ENCODE results near the gene GLIS1. TPM values are rescaled to one million over a fixed set of nuclear protein-coding genes. Genes with fewer than 3 reads are reported as not detected.

GLIS1 gene
- total and polyA plus RNA-seq, 2 experiments from 2014 or later, result 0.13 to 1.3 TPM

DNA sequence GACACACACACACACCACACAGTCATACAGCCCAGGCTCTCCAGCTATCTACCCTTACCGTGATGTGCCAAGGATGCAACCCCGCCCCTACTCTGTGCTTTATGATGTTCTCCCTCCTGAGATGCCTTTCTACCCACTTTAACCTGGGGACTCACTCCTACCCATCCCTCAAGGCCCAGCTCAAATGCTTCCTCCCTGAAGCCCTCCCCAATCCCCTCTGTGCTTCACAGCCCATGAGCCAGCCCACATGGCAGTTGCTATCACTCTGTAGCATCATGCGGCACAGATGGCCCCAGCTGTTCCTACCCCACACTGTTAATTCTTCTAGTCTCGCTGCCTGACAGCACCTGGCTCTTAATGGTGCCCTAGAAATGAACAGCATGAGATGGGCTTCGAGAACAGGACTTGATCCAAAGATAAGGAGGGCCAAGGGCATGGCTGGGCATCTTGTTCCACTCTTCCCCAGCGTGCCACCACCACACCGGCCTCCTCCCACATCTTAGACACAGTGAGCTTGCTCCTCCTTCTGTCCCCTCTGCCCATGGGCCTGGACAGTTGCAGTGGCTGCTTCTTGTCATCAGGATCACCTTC, 109.8 kb downstream of the GLIS1 start:
- Histone ChIP-seq H3K27ac (no peak overlapping the region), H3K36me3 (replicated peaks; ENCODE audit: insufficient read depth, low read depth) (no peaks in the 10 kb centered on the region), H3K4me3 (no peak overlapping the region), H4K20me1 (ENCODE audit: insufficient read depth, poor library complexity, severe bottlenecking) (no peaks in the 10 kb centered on the region), H2AFZ (no peak overlapping the region), H3K9me2 (replicated peaks; ENCODE audit: insufficient read depth) (no peaks in the 10 kb centered on the region), H3K4me2 (no peak overlapping the region), H3K27me3 (no peaks in the 10 kb centered on the region), H3K9me3 (ENCODE audit: low read depth) (no peaks in the 10 kb centered on the region), H3K79me2 (no peaks in the 10 kb centered on the region), H3K4me1 (ENCODE audit: insufficient read depth) (no peaks in the 10 kb centered on the region)
- no peak for DNase-seq (ENCODE audit: low spot score)
- TF ChIP-seq, protein P1, sequence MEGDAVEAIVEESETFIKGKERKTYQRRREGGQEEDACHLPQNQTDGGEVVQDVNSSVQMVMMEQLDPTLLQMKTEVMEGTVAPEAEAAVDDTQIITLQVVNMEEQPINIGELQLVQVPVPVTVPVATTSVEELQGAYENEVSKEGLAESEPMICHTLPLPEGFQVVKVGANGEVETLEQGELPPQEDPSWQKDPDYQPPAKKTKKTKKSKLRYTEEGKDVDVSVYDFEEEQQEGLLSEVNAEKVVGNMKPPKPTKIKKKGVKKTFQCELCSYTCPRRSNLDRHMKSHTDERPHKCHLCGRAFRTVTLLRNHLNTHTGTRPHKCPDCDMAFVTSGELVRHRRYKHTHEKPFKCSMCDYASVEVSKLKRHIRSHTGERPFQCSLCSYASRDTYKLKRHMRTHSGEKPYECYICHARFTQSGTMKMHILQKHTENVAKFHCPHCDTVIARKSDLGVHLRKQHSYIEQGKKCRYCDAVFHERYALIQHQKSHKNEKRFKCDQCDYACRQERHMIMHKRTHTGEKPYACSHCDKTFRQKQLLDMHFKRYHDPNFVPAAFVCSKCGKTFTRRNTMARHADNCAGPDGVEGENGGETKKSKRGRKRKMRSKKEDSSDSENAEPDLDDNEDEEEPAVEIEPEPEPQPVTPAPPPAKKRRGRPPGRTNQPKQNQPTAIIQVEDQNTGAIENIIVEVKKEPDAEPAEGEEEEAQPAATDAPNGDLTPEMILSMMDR (IDR thresholded peaks at IDR 0.05; ENCODE audit: poor library complexity), result no peak
- no peak for TF ChIP-seq EZH2phosphoT487 (IDR thresholded peaks at IDR 0.05; ENCODE audit: low read depth, severe bottlenecking, unreplicated experiment)
- no peak for TF ChIP-seq EZH2 (IDR thresholded peaks at IDR 0.05; ENCODE audit: borderline replicate concordance)
- WGBS (ENCODE audit: low lambda C conversion rate, missing lambda C conversion rate), result 94% methylated on average over 7 of the region's 7 CpGs

DNA sequence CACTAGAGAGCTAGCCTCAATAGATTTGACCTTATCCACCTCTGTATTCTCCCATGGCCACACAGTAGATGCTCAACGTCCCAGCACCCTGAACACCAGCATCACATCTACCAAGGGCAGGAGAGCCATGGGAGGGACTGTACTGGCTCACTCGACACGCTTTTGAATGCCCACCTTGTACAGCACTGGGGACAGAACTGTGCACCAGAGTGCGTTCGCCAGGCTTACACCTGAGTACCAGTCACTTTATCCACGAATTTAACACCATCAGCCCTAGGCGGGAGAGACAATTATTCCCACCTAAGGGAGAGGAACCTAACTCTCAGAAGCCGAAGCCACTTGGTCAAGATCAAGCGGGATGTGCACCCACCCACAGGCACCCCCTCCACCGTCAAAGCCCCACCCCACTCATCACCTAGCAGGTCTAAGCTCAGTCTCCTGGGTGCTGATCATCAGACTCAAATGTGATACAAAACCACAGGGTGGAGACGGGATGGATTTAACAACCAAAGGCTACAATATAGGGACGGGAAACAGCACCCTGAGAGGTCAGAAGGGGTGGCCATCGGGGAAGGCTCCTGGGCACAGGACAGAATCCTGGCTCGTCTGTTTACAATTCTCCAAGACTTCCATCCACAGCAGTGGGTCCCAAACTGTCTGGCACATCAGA, 110.5 kb downstream of the GLIS1 start:
- no peak overlapping the region for H3K4me2 ChIP-seq
- WGBS (ENCODE audit: low lambda C conversion rate, missing lambda C conversion rate), result 88% methylated on average over 14 of the region's 14 CpGs
- no peaks in the 10 kb centered on the region for H3K27me3 ChIP-seq
- H3K79me2 ChIP-seq, result no peaks in the 10 kb centered on the region
- H3K27ac ChIP-seq, result no peak overlapping the region
- H3K9me3 ChIP-seq (ENCODE audit: low read depth), result no peaks in the 10 kb centered on the region
- no peaks in the 10 kb centered on the region for H3K9me2 ChIP-seq (replicated peaks; ENCODE audit: insufficient read depth)
- H3K4me3 ChIP-seq, result no peak overlapping the region
- no peak for DNase-seq (ENCODE audit: low spot score)
- H3K4me1 ChIP-seq (ENCODE audit: insufficient read depth), result no peaks in the 10 kb centered on the region
- H4K20me1 ChIP-seq (ENCODE audit: insufficient read depth, poor library complexity, severe bottlenecking), result no peaks in the 10 kb centered on the region
- H2AFZ ChIP-seq, result no peak overlapping the region
- no peaks in the 10 kb centered on the region for H3K36me3 ChIP-seq (replicated peaks; ENCODE audit: insufficient read depth, low read depth)
- TF ChIP-seq EZH2phosphoT487 (IDR thresholded peaks at IDR 0.05; ENCODE audit: low read depth, severe bottlenecking, unreplicated experiment) (no peak), EZH2 (IDR thresholded peaks at IDR 0.05; ENCODE audit: borderline replicate concordance) (no peak)
- TF ChIP-seq, protein P1 (IDR thresholded peaks at IDR 0.05; ENCODE audit: poor library complexity), result no peak

DNA sequence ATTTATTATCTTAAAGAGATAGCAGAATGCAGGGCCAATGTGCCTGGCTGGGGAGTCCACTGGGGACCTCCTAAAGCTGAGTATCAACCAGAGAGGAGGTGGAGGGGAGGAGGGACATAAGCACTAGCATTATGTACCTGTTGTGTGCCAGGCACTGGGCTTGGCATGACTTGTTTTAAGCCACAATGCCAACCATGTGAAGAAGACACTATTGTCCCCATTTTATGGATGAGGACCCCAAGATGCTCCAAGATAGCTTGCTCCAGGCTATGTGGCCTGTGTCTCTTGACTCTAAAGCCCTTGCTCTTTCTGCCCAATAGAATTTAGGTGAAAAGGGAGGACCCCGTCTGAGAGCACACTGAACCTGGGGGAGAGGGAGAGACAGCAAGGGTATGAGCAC, 111.3 kb downstream of the GLIS1 start:
- DNase-seq (ENCODE audit: low spot score), result no peak
- H4K20me1 ChIP-seq (ENCODE audit: insufficient read depth, poor library complexity, severe bottlenecking), result no peaks in the 10 kb centered on the region
- TF ChIP-seq, protein P1 (IDR thresholded peaks at IDR 0.05; ENCODE audit: poor library complexity), result no peak
- no peak for TF ChIP-seq EZH2phosphoT487 (IDR thresholded peaks at IDR 0.05; ENCODE audit: low read depth, severe bottlenecking, unreplicated experiment)
- H3K9me3 ChIP-seq (ENCODE audit: low read depth), result no peaks in the 10 kb centered on the region
- no peaks in the 10 kb centered on the region for H3K79me2 ChIP-seq
- no peak overlapping the region for H3K4me2 ChIP-seq
- H3K27ac ChIP-seq, result no peak overlapping the region
- H3K27me3 ChIP-seq, result no peaks in the 10 kb centered on the region
- no peaks in the 10 kb centered on the region for H3K9me2 ChIP-seq (replicated peaks; ENCODE audit: insufficient read depth)
- 100% methylated on average over 1 of the region's 1 CpG for WGBS (ENCODE audit: low lambda C conversion rate, missing lambda C conversion rate)
- no peak overlapping the region for H2AFZ ChIP-seq
- no peaks in the 10 kb centered on the region for H3K4me1 ChIP-seq (ENCODE audit: insufficient read depth)
- H3K36me3 ChIP-seq (replicated peaks; ENCODE audit: insufficient read depth, low read depth), result no peaks in the 10 kb centered on the region
- H3K4me3 ChIP-seq, result no peak overlapping the region
